Measurements from ENCODE around the gene SRBD1. TPM values are rescaled to one million over a fixed set of nuclear protein-coding genes. Genes with fewer than 3 reads are reported as not detected.

The SRBD1 gene
- total RNA-seq, 2 donors from 2014 or later = 5.3 to 9.6 TPM

GRCh38 chr2:45647986-45648520 lies 37.0 kb upstream of the SRBD1 start:
- H3K36me3 ChIP-seq = no peaks in the 10 kb centered on the region
- H3K27me3 ChIP-seq = no peaks in the 10 kb centered on the region
- H3K4me3 ChIP-seq = no peak overlapping the region
- no peak for DNase-seq (ENCODE audit: low spot score)
- peaks cover 0 to 26% of the 10 kb centered on the region in 2 donors for H3K4me1 ChIP-seq
- TF ChIP-seq, protein P1, sequence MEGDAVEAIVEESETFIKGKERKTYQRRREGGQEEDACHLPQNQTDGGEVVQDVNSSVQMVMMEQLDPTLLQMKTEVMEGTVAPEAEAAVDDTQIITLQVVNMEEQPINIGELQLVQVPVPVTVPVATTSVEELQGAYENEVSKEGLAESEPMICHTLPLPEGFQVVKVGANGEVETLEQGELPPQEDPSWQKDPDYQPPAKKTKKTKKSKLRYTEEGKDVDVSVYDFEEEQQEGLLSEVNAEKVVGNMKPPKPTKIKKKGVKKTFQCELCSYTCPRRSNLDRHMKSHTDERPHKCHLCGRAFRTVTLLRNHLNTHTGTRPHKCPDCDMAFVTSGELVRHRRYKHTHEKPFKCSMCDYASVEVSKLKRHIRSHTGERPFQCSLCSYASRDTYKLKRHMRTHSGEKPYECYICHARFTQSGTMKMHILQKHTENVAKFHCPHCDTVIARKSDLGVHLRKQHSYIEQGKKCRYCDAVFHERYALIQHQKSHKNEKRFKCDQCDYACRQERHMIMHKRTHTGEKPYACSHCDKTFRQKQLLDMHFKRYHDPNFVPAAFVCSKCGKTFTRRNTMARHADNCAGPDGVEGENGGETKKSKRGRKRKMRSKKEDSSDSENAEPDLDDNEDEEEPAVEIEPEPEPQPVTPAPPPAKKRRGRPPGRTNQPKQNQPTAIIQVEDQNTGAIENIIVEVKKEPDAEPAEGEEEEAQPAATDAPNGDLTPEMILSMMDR (IDR thresholded peaks at IDR 0.05) = no peak
- no peak overlapping the region for H3K27ac ChIP-seq
- H3K9me3 ChIP-seq = no peaks in the 10 kb centered on the region

GRCh38 chr2:45647356-45647755 lies 36.3 kb upstream of the SRBD1 start:
- no peaks in the 10 kb centered on the region for H3K9me3 ChIP-seq
- no peak overlapping the region for H3K4me3 ChIP-seq
- no peak for DNase-seq (ENCODE audit: low spot score)
- H3K36me3 ChIP-seq = no peaks in the 10 kb centered on the region
- TF ChIP-seq, protein P1 (IDR thresholded peaks at IDR 0.05) = no peak
- H3K4me1 ChIP-seq = peaks cover 0 to 20% of the 10 kb centered on the region in 2 donors
- H3K27ac ChIP-seq = no peak overlapping the region
- no peaks in the 10 kb centered on the region for H3K27me3 ChIP-seq

DNA sequence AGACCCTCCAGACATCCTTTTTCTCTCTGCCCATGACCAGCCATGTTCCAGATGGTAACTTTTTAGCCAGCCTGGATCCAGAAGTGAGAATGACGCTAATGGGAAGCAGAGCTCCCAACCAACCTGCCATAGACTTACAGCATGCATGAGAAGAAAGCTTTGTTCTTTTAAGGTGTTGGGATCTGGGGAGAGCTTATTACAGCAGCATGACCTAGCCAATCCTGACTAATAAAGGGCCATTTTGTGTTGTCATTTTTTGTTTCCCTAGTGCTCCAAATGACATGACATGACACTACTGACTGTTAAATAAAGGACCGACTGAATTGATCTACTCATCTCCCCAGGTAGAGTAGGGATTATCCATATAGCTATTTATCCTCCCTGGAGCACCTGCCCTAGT lies 35.2 kb upstream of the SRBD1 start:
- Histone ChIP-seq H3K9me3 (no peaks in the 10 kb centered on the region), H3K4me1 (peaks cover 0 to 18% of the 10 kb centered on the region in 2 donors), H3K36me3 (no peaks in the 10 kb centered on the region), H3K27me3 (no peaks in the 10 kb centered on the region), H3K27ac (no peak overlapping the region), H3K4me3 (no peak overlapping the region)
- TF ChIP-seq, protein P1 (IDR thresholded peaks at IDR 0.05) = no peak
- no peak for DNase-seq (ENCODE audit: low spot score)

DNA sequence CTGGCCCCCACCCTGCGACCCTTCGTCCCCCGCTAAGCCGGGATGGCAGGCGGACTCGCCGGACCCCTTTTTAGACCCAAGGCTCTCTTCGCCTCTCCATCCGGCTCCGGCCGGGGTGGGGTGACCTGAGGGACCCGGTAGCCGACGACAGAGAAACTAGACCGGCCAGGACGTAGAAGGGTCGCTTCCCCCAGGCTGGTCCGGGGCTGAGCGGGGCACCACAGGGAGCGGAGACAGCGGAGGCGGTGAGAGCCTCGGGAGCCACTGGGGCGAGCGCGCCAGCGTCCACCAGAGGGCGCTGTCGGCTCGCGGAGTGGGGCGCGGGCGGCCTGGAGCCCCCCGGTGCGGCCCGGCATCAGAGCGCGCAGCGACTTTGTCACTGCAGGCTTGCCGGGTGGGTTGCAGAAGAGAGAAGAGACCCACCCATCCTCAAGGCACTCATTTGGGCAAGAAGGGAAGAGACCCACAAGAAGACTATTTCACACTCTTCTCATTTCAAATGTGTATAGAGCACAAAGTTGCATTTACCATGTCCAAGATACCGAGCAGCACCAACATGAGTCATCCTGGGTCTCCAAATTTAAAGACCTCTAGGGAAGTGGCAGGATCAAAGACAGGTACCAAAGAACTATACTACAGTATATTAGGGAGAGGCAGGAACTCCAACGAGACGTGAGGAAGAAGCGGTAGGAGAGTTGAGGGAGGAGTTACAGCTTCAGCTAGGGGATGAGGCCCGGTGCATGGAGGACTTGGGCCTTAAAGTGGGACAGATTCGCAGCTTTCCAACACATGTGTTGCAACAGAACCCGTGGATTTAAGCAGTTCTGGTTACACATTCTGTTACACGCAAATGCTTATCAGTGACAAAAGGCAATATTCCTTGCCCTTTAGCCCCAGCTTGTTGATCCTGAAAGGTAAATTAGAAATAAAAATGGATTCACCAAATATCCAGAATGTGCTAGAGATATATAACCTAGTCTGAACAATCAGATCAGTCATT lies 32.8 kb upstream of the SRBD1 start:
- no peaks in the 10 kb centered on the region for H3K27me3 ChIP-seq
- TF ChIP-seq, protein P1 (IDR thresholded peaks at IDR 0.05) = peak; percentile 98 to 100
- H3K36me3 ChIP-seq = no peaks in the 10 kb centered on the region
- peak; percentile 63 for DNase-seq (ENCODE audit: low spot score)
- no peaks in the 10 kb centered on the region for H3K9me3 ChIP-seq
- no peak overlapping the region for H3K27ac ChIP-seq
- H3K4me1 ChIP-seq = peaks cover 0 to 12% of the 10 kb centered on the region in 2 donors
- H3K4me3 ChIP-seq = peak overlapping the region; percentile 29 to 58

DNA sequence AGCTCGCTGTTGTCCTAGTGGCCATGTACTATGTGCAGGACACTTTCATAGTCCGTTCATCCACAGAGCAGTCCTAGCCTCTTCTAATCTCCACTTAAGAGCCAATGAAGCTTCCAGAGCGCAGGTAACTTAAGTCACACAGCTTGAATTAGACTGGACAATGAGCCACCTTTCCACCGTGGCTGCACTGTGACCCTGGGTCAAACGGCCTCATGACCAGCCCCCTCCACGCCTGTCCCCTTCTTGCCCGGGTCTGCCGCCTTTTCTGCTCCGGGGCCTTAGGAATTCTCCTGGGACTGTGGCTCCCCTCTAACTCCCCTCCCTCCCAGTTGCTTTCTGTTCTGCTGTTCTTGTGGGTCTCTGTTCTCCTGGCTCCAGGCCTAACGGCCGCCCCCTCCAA lies 32.0 kb upstream of the SRBD1 start:
- H3K27me3 ChIP-seq = no peaks in the 10 kb centered on the region
- H3K27ac ChIP-seq = no peak overlapping the region
- no peak for DNase-seq (ENCODE audit: low spot score)
- H3K9me3 ChIP-seq = no peaks in the 10 kb centered on the region
- no peaks in the 10 kb centered on the region for H3K36me3 ChIP-seq
- peaks cover 0 to 9% of the 10 kb centered on the region in 2 donors for H3K4me1 ChIP-seq
- TF ChIP-seq, protein P1 (IDR thresholded peaks at IDR 0.05) = no peak
- H3K4me3 ChIP-seq = peak overlapping the region; percentile 29 to 58

All from right atrium auricular region (tissue), 2 donors.